Brain microvascular endothelial cell (primary cell): ENCODE measurements around the gene ADAMTSL3.
"Not testable (repeated sequence)": the region's sequence is repeated elsewhere in the genome, so short reads cannot be mapped to it uniquely, and the experiment has no call there.

ENCODE experiments used
- DNase-seq: peaks from one replicate; pipeline ENCODE4 v3.0.0-alpha.2; 2020
- H3K27ac ChIP-seq: fragments of 250-450 bp; sonication (Bioruptor Pico); 2 replicates; pipeline ENCODE4 v1.5.1; 2020; ENCODE audit warnings: mild to moderate bottlenecking, moderate library complexity
- H3K27me3 ChIP-seq: fragments of 250-450 bp; sonication (Bioruptor Pico); replicated peaks from 2 replicates; pipeline ENCODE4 v1.5.1; 2020; ENCODE audit warnings: mild to moderate bottlenecking
- H3K36me3 ChIP-seq: fragments of 250-450 bp; sonication (Bioruptor Pico); replicated peaks from 2 replicates; pipeline ENCODE4 v1.5.1; 2020; ENCODE audit warnings: mild to moderate bottlenecking
- H3K4me3 ChIP-seq: 2 replicates; pipeline ENCODE4 v1.5.1; 2011; ENCODE audit warnings: low read depth, mild to moderate bottlenecking, control low read depth, low read length, moderate library complexity
- in situ Hi-C: cut with HindIII; loops from 2 replicates; pipeline ENCODE4 v1.10.0; 2017; ENCODE audit warnings: low sequenced_read_pairs, low pct_ligation_motif_present
- TF ChIP-seq, protein P1 (sequence below): IDR thresholded peaks from 2 replicates; pipeline ENCODE4 v1.5.1; 2011; ENCODE audit warnings: low read depth, mild to moderate bottlenecking, moderate library complexity, low read length, control low read depth, inconsistent platforms; ENCODE audit errors: missing control alignments

Gene ADAMTSL3

DNA sequence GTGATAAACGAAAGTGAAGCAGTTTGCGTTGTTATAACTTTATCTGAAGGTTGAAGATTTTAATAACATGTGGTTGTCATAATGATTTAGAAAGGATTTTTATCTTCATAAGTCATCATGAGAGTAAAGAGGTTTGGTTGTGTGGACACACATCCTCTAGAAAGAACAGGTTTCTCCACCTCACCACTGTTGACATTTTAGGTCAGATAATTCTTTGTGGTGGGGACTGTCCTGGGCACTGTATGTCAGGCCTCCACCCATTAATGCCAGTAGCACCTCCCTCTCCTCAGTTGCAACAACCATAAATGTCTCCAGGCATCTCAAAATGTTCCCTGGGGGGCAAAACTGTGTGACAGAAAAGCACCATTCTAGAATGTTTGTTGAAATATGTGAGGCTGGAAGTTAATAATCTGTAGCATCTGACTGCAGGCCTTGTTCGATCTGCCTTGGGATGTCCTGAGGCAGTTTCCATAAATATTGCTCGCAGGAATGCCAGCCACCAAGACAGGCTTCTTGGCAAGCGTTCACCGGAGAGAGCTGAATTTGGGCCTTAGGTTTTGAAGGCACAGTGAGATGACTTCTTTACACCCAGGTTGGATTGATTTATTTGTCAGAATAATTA lies 100.1 kb downstream of the ADAMTSL3 start:
- Histone ChIP-seq H3K4me3 (no peak overlapping the region), H3K27me3 (no peaks in the 10 kb centered on the region), H3K27ac (no peak overlapping the region), H3K36me3 (no peaks in the 10 kb centered on the region)
- no peak for DNase-seq
- in situ Hi-C loops = no loop called here
- TF ChIP-seq, protein P1, sequence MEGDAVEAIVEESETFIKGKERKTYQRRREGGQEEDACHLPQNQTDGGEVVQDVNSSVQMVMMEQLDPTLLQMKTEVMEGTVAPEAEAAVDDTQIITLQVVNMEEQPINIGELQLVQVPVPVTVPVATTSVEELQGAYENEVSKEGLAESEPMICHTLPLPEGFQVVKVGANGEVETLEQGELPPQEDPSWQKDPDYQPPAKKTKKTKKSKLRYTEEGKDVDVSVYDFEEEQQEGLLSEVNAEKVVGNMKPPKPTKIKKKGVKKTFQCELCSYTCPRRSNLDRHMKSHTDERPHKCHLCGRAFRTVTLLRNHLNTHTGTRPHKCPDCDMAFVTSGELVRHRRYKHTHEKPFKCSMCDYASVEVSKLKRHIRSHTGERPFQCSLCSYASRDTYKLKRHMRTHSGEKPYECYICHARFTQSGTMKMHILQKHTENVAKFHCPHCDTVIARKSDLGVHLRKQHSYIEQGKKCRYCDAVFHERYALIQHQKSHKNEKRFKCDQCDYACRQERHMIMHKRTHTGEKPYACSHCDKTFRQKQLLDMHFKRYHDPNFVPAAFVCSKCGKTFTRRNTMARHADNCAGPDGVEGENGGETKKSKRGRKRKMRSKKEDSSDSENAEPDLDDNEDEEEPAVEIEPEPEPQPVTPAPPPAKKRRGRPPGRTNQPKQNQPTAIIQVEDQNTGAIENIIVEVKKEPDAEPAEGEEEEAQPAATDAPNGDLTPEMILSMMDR = no peak

DNA sequence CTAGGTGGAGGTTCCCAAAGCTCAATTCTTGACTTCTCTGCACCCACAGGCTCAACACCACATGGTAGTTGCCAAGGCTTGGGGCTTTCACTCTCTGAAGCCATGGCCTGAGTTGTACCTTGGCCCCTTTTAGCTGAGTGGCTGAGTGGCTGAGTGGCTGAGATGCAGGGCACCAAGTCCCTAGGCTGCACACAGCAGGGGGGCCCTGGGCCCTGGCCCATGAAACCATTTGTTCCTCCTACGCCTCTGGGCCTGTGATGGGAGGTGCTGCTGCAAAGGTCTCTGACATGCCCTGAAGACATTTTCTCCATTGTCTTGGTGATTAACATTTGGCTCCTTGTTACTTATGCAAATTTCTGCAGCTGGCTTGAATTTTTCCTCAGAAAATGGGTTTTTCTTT lies 103.4 kb downstream of the ADAMTSL3 start:
- DNase-seq, in situ Hi-C loops, H3K4me3 ChIP-seq, H3K27me3 ChIP-seq, H3K27ac ChIP-seq, H3K36me3 ChIP-seq: not testable (repeated sequence)

DNA sequence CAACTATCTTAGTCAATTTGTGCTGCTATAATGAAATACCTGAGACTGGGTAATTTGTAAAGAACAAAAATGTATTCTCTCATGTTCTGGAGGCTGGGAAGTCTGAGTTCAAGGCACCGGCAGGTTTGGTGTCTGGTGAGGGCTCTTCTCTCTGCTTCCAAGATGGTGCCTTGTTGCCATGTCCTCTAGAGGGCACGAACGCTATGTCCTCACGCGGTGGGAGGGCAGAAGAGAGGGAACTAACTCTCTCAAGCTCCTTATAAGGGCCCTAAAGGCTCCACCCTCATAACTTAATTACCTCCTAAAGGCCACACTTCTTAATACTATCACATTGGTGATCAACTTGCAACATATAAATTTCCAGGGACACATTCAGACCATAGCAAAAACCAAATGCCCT lies 108.4 kb downstream of the ADAMTSL3 start:
- H3K27ac ChIP-seq = no peak overlapping the region
- H3K36me3 ChIP-seq = no peaks in the 10 kb centered on the region
- no peak for DNase-seq
- H3K27me3 ChIP-seq = no peaks in the 10 kb centered on the region
- TF ChIP-seq, protein P1 = no peak
- in situ Hi-C loops = no loop called here
- no peak overlapping the region for H3K4me3 ChIP-seq

DNA sequence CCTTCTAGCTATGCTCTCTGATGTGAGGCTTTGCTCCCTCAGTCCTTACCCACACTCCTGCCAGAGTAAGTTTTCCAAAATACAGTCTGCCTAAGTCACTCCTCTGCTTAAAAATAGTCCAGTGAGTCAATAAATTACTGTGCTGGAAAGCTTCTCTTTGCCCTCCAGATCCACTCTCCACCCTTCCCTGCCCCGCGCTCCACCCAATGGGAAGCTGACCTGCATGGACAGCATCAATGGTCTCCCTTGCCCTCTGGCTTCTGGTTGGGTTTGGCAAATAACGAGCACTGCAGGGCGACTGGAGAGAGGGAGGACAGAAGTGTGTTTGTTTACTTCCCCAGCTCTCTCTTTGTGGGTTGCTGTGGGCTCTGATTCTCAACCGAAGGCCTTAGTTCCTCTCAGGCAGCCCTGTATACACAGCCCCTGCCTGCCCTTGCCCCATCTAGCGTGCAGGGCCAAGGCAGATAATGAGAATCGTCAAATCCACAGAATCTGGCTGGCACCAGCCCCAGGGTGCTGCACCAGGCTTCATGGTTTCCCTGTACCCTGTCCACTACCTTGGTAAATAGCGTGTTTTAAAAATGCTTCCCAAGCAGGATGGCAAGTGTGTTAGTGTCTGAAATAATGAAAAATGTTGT lies 110.4 kb downstream of the ADAMTSL3 start:
- Histone ChIP-seq H3K27me3 (no peaks in the 10 kb centered on the region), H3K27ac (no peak overlapping the region), H3K4me3 (no peak overlapping the region), H3K36me3 (no peaks in the 10 kb centered on the region)
- no peak for DNase-seq
- in situ Hi-C loops = no loop called here
- TF ChIP-seq, protein P1 = no peak

DNA sequence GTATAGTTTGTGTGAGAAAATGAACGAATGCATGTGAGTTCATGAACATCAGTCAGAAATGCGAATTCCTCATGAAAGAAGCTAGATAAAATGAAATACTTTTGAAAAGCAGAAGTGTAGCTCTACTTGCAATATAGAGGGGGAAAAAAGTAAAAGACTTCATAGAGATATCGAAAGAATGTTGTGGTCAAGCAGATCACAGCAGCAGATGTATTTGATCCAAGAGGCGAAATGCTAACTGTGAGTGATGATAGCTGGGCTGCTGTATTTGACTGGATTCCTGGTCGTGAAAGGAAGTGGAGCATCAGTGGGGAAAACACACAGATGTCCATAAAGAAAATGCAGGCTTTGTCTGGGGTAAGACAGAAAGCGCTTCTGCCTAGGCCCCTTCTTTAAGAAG lies 112.4 kb downstream of the ADAMTSL3 start:
- TF ChIP-seq, protein P1 = no peak
- in situ Hi-C loops = no loop called here
- peak; percentile 74 for DNase-seq
- Histone ChIP-seq H3K4me3 (no peak overlapping the region), H3K27ac (peak overlapping the region; percentile 68), H3K36me3 (no peaks in the 10 kb centered on the region), H3K27me3 (no peaks in the 10 kb centered on the region)

DNA sequence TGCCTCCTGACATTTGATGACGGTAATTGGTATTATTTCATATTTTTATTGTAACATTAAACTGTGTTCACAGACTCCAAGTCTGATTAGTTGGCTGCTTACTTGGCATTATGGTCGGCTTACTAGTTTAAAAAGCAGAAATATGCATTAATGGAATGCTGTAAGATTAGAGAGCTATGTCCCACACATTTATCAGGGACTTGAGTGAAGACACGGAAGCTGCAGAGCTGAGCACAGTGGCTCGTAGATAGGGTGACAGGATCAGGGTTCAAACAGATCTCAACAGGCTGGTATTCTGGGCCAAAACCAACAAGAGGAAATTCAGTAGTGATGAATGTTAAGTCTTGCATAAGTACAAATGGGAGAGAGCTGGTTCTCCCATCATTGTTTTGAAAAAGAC lies 113.8 kb downstream of the ADAMTSL3 start:
- Histone ChIP-seq H3K27me3 (no peaks in the 10 kb centered on the region), H3K36me3 (no peaks in the 10 kb centered on the region), H3K27ac (no peak overlapping the region), H3K4me3 (no peak overlapping the region)
- in situ Hi-C loops = no loop called here
- TF ChIP-seq, protein P1 = no peak
- DNase-seq = peak; percentile 84
